Femur (tissue), 1 donor: ENCODE data around the gene SLC25A47.

Experiments
- DNase-seq: peaks from one replicate; pipeline ENCODE4 v3.0.0-alpha.2; 2017

SLC25A47 gene

DNA sequence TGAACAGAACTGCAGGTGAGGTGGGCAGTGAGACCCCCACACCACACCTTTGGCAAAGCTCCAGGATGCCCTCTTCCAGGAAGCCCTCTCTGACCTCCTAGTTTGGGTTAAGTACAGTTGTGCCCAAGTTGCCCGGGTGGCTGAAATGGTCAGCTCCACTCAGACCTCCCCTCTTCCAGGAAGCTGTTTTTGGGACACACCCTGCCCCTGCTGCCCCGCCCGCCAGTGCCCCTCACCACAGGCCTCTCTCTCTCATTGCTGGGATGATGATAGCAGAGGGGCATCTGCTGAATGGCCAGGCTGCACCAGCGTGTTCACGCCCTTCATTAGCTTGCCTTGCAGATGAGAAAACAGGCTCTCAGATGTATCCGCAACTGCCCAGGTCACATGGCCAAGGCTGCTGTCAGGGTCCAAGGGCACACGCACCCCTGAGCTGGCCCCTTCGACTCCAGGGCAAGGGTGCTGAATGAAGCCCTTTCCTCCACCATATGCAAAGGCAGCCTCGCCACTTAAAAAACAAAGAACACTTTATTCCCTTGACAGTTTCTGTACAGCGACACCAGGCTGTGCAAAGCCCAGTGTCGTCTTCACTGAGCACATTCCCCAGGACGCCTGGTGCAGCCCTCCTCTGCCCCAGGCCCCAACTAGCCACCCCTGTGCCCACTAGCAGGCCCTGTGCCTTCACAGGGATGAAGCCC lies 32.4 kb upstream of the SLC25A47 start:
- DNase-seq: peak; percentile 19

- DNase-seq: peak; percentile 13
Observed at GRCh38 chr14:100291305-100292075, 31.6 kb upstream of the SLC25A47 start.

GRCh38 chr14:100292301-100292775 lies 30.8 kb upstream of the SLC25A47 start:
- no peak for DNase-seq

GRCh38 chr14:100292776-100293461 lies 30.2 kb upstream of the SLC25A47 start:
- DNase-seq: no peak

- no peak for DNase-seq
Observed at GRCh38 chr14:100293497-100294212, 29.5 kb upstream of the SLC25A47 start.

GRCh38 chr14:100294213-100294962 lies 28.8 kb upstream of the SLC25A47 start:
- DNase-seq: peak; percentile 27

DNA sequence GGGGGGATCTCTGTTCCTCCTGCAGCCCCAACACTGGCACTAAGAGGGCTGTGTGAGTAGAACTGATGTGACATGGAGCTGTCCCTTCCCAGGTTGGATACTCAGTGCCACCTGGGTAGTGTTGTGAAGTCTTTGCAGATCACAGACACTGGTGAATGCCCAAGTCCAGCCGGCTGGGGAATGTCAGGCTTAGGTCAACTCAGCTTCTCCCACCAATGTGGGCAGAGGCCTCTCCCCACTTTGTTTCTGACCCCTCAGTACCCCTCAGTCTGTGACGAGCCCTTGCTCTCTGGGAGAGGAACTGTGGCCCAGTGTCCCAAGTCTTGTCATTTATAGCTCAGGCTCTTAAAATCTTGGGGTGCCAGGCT lies 28.2 kb upstream of the SLC25A47 start:
- no peak for DNase-seq

- peak; percentile 16 for DNase-seq
Observed at GRCh38 chr14:100295376-100296105, 27.6 kb upstream of the SLC25A47 start.

DNA sequence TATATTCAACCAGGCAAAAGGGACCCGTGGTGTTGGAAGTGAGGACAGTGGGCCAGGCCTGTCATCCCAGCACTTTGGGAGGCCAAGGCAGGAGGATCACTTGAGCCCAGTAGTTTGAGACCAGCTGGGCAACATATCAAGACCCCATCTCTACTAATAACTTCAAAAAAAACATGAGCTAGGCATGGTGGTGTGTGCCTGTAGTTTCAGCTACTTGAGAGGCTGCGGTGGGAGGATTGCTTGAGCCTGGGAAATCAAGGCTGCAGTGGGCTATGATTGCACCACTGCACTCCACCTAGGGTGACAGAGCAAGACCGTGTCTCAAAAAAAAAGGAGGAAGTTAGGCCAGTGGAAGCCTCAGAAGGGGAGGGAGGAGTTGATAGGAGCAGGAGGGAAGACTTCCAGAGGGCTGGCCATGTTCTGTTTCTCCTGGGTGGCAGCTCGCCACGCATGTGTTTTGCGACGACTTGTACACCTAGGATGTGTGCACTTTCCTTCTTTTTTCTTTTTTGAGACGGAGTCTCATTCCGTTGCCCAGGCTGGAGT lies 27.0 kb upstream of the SLC25A47 start:
- DNase-seq: peak; percentile 18

DNA sequence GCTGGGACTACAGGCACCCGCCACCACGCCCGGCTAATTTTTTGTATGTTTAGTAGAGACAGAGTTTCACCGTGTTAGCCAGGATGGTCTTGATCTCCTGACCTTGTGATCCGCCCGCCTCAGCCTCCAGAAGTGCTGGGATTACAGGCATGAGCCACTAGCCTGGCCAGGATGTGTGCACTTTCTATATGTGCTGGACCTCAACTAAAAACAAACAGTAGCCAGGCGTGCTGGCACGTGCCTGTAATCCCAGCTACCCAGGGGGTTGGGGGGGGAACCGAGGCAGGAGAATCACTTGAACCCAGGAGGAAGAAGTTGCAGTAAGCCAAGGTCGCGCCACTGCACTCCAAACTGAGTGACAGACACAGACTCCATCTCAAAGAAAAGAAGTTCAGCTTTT lies 26.4 kb upstream of the SLC25A47 start:
- peak; percentile 15 for DNase-seq

DNA sequence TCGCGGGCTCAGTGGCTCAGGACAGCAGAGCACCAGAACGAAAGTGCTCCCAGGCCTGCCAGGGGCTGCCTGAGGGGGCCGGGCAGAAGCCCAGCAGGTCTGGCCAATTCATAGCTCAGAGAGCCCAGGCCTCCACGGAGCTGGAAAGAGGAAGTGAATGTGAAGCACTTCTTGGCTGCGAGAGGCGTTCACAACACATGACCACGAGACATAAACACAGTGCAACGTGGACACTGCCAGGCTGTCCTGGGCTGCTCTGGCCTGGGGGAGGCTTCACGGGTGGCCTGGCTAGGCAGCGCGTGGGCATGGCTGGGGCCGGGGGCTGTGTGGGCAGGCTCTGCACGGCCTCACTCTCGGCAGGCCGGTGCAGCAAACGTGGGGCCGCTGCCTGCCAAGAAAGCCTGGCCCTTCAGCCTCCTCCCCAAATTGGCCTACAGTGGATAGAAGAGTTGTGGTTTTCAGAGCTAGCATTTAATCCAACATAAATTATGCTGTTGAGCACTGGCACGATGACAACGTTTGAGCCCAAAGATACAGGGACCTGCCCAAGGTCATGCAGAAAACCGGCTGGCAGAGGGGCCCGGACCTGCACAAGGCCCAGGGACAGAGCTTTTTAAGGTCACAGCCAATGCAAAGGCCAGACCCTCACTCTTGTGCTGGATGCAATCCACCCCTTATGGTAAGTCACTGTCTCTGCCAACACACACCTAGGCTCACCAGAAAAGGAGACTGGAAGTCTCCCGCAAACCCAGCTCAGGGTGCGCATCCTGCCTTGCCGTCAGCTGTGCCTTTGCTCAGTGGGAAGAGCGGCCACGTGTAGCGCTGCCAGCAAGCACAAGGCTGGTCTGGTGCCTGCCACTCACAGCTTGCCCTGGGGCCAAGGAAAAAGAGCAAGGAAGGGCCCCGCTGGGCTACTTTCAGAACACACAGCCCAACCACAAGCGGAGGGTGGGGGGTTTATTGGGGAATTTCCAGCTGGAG lies 25.5 kb upstream of the SLC25A47 start:
- peak; percentile 89 for DNase-seq

DNA sequence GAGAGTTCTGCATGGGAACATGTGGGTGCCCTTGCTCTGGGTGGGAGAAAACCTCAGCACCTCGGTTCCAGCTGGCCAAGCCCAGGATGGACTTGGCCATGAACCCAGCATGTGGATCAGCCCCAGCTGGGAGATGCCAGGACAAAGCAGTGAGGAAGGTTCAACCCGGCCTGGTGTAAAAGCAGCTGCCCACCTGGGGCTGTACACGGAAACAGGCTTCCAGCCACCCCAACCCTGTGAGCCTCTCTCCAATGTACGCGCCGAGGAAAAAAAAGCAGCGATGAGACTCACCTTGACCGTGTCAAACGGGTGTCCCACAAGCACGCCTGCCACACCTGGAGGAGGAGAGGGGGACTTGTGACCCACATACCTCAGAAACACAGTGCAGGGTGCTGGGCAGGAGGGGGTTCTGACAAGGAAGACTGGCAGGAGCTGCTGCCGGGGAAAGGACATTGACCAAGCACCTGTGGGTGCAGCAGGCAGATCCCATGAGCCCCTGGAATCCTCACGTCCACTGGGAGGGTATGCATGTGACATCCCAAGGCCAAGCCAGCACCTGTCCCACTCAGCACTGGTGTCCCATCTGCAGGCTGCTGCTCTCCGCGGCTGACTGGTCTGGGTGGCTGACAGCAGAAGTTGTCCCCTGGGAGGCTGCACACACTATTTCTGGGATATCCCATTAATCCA lies 24.4 kb upstream of the SLC25A47 start:
- DNase-seq: no peak

DNA sequence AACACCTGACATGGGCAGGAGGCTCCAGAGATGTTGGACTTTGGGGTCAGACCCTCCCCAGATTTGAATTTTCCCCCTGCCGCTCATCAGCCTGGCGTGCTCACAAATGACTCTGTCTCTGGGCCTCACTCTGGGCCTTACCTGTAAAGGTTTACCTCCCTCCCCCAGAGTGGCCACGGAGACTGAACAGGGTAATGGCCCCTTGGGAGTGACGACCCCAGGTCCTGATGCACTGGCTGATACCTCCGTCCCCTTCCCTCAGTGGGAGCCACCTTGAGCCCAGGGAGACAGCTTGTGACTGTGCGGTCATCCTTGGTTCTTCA lies 23.9 kb upstream of the SLC25A47 start:
- DNase-seq: no peak

DNA sequence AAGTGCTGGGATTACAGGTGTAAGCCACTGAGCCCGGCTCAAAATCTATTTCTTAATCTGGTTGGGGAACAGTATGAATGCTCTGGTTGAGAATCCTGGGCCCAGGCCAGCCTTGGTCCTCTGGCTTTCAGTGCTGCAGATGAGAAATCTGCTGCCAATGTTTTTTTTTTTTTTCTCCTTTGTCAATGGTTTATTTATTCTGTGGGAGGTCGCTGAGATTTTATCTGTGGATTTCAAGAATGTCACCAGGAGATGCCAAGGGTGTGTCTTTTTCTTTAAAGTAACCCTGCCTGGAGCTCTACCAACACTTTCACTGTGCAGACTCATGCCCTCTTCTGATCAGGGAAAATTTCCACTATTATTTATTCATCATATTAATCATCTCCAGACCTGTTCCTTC lies 20.5 kb upstream of the SLC25A47 start:
- DNase-seq: no peak

DNA sequence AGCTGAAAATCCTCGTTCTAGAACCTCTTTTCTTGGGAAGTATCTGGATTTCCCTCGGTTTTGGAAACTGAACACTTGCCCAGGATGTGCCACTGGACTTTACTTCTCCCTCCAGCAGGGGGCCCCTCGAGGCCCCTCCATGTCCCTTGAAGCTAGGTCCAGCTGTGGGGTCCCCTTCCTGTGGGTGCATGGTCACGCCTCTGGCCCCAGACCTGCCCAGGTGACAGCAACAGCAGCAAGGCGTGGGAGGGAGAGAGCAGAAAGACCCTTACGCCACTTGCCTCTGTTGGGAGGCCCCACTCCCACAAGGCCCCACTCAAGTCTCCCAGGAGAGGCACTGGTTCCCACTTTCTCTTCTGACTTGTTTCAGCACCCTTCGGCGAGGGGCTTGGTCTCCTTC lies 20.0 kb upstream of the SLC25A47 start:
- DNase-seq: no peak

GRCh38 chr14:100303925-100304324 lies 19.2 kb upstream of the SLC25A47 start:
- DNase-seq: no peak

DNA sequence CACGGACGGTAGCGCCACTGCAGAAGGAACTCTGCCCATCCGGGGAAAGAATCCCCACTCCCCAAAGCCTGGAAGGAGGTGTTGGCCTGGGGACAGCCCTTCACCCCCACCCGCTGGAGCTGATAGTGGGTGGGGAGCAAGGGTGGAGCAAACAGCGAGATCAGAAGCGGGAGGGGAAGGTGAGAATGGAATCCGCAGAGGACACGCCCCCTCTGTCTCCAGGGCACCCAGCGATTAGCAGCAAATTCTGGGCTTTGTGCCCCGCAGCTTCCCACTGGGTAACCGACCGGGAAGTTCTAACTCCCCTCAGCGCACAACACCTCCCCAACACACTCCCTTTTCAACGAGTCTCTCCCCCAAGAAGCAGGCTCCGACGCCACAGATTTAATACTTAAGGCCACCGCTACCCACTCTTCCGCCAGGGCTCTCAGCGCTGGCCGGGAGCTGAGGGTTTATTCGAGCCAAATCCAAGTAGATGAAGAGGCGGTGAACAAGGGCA lies 18.3 kb upstream of the SLC25A47 start:
- no peak for DNase-seq

DNA sequence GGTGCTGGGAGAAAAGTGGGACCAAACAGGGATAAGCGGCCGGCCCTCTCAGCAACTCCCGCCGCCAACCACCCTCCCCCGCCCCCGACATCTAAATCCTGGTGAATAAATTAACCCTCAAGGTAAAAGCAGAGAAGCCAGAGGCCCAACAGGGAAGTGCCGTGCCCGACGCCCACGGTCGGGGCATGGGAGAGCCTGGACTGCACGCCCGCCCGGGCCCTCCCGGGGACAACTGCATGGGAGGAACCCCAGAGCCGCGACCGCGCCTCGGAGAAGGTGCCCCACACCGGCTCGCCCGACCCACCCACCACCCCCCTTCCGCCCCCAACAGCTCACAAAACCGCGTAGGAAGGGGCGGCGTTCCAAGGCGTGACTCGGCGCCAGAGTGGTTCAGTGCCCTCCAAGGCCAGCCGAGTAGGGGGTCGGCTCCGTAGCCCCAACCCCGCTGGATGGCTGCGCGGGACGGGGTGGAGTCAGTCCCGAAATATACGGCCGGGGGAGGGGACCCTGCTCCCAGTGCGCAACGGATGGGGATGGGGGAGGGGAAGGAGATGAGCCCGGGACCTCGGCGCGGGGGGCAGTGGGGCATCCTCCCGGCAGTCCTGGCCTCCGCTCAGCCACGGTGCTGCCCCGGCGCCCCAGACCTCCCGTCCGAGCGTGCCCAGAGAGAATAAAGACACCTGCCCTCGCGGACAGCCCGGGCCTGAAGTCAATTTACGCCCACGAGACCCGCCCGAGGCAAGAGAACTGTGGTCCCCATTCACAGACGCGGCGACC lies 17.6 kb upstream of the SLC25A47 start:
- no peak for DNase-seq
